HEK293 (cell line): ENCODE results near the gene ITSN1.

Source experiments
- FEZF1 ChIP-seq: fragments of 450-650 bp; formaldehyde crosslinking; IDR thresholded peaks from 2 replicates; pipeline ENCODE4 v1.5.1; 2016; ENCODE audit warnings: missing biosample characterization, missing genetic modification characterization
- GLIS1 ChIP-seq: fragments of 450-650 bp; formaldehyde crosslinking; IDR thresholded peaks from 2 replicates; pipeline ENCODE4 v1.5.1; 2016; ENCODE audit warnings: missing biosample characterization, missing genetic modification characterization
- HOXD13 ChIP-seq: sonication (generic); formaldehyde crosslinking; IDR thresholded peaks from 2 replicates; pipeline ENCODE4 v1.8.0; 2022; ENCODE audit warnings: missing genetic modification reagents, borderline replicate concordance
- KLF1 ChIP-seq: fragments of 450-650 bp; formaldehyde crosslinking; IDR thresholded peaks from 2 replicates; pipeline ENCODE4 v1.5.1; 2016; ENCODE audit warnings: missing biosample characterization, missing genetic modification characterization
- KLF7 ChIP-seq: fragments of 450-650 bp; formaldehyde crosslinking; IDR thresholded peaks from 2 replicates; pipeline ENCODE4 v1.5.1; 2016; ENCODE audit warnings: missing biosample characterization, missing genetic modification characterization, borderline replicate concordance
- KLF8 ChIP-seq: fragments of 450-650 bp; formaldehyde crosslinking; IDR thresholded peaks from 2 replicates; pipeline ENCODE4 v1.5.1; 2016; ENCODE audit warnings: missing biosample characterization, missing genetic modification characterization
- MZF1 ChIP-seq: fragments of 450-650 bp; formaldehyde crosslinking; IDR thresholded peaks from 2 replicates; pipeline ENCODE4 v1.5.1; 2017; ENCODE audit warnings: missing biosample characterization, missing genetic modification characterization, borderline replicate concordance
- PRDM1 ChIP-seq: fragments of 450-650 bp; formaldehyde crosslinking; IDR thresholded peaks from 2 replicates; pipeline ENCODE4; 2016; ENCODE audit warnings: missing biosample characterization, missing genetic modification characterization
- SP2 ChIP-seq: fragments of 450-650 bp; formaldehyde crosslinking; IDR thresholded peaks from 2 replicates; pipeline ENCODE4 v1.5.1; 2016; ENCODE audit warnings: missing biosample characterization, missing genetic modification characterization
- SP7 ChIP-seq: fragments of 450-650 bp; formaldehyde crosslinking; IDR thresholded peaks from 2 replicates; pipeline ENCODE4 v1.5.1; 2016; ENCODE audit warnings: missing biosample characterization, missing genetic modification characterization
- TRIM28 ChIP-seq: IDR thresholded peaks from 2 replicates; pipeline ENCODE4 v1.6.1; 2011; ENCODE audit warnings: low read length, control low read depth, borderline replicate concordance
- YY2 ChIP-seq: fragments of 450-650 bp; formaldehyde crosslinking; IDR thresholded peaks from 2 replicates; pipeline ENCODE4 v1.5.1; 2016; ENCODE audit warnings: missing biosample characterization, missing genetic modification characterization
- ZBTB17 ChIP-seq: fragments of 450-650 bp; formaldehyde crosslinking; IDR thresholded peaks from 2 replicates; pipeline ENCODE4 v1.5.1; 2016; ENCODE audit warnings: missing biosample characterization, missing genetic modification characterization
- ZEB2 ChIP-seq: fragments of 450-650 bp; formaldehyde crosslinking; IDR thresholded peaks from 2 replicates; pipeline ENCODE4 v1.5.1; 2016; ENCODE audit warnings: missing biosample characterization, missing genetic modification characterization
- ZFHX2 ChIP-seq: fragments of 450-650 bp; formaldehyde crosslinking; conservative IDR thresholded peaks from 2 replicates; pipeline ENCODE4 v1.5.1; 2016; ENCODE audit warnings: missing biosample characterization, missing genetic modification characterization
- ZIC2 ChIP-seq: fragments of 450-650 bp; formaldehyde crosslinking; IDR thresholded peaks from 2 replicates; pipeline ENCODE4 v1.5.1; 2016; ENCODE audit warnings: missing biosample characterization, missing genetic modification characterization
- ZNF132 ChIP-seq: fragments of 450-650 bp; formaldehyde crosslinking; IDR thresholded peaks from 2 replicates; pipeline ENCODE4 v1.5.1; 2017; ENCODE audit warnings: missing biosample characterization, missing genetic modification characterization, borderline replicate concordance
- ZNF184 ChIP-seq: fragments of 450-650 bp; IDR thresholded peaks from 2 replicates; pipeline ENCODE4 v1.5.1; 2018; ENCODE audit warnings: missing biosample characterization, mild to moderate bottlenecking, missing genetic modification characterization
- ZNF202 ChIP-seq: fragments of 450-650 bp; formaldehyde crosslinking; IDR thresholded peaks from 2 replicates; pipeline ENCODE4 v1.5.1; 2016; ENCODE audit warnings: missing biosample characterization, missing genetic modification characterization, borderline replicate concordance
- ZNF280C ChIP-seq: fragments of 450-650 bp; formaldehyde crosslinking; IDR thresholded peaks from 2 replicates; pipeline ENCODE4 v1.5.1; 2016; ENCODE audit warnings: missing biosample characterization, missing genetic modification characterization
- ZNF292 ChIP-seq: fragments of 450-650 bp; formaldehyde crosslinking; IDR thresholded peaks from 2 replicates; pipeline ENCODE4 v1.5.1; 2016; ENCODE audit warnings: low read depth, missing biosample characterization, missing genetic modification characterization, borderline replicate concordance
- ZNF354C ChIP-seq: fragments of 450-650 bp; formaldehyde crosslinking; IDR thresholded peaks from 2 replicates; pipeline ENCODE4 v1.5.1; 2016; ENCODE audit warnings: missing biosample characterization, missing genetic modification characterization, low read depth, borderline replicate concordance
- ZNF362 ChIP-seq: fragments of 450-650 bp; formaldehyde crosslinking; IDR thresholded peaks from 2 replicates; pipeline ENCODE4 v1.5.1; 2016; ENCODE audit warnings: missing biosample characterization, missing genetic modification characterization
- ZNF366 ChIP-seq: fragments of 450-650 bp; formaldehyde crosslinking; conservative IDR thresholded peaks from 2 replicates; pipeline ENCODE4 v1.5.1; 2016; ENCODE audit warnings: missing biosample characterization, missing genetic modification characterization
- ZNF426 ChIP-seq: fragments of 450-650 bp; formaldehyde crosslinking; IDR thresholded peaks from 2 replicates; pipeline ENCODE4 v1.5.1; 2017; ENCODE audit warnings: missing biosample characterization, missing genetic modification characterization, mild to moderate bottlenecking, inconsistent platforms, moderate library complexity
- ZNF449 ChIP-seq: fragments of 450-650 bp; formaldehyde crosslinking; IDR thresholded peaks from 2 replicates; pipeline ENCODE4 v1.5.1; 2017; ENCODE audit warnings: missing biosample characterization, mild to moderate bottlenecking, missing genetic modification characterization, moderate library complexity
- ZNF560 ChIP-seq: fragments of 450-650 bp; formaldehyde crosslinking; IDR thresholded peaks from 2 replicates; pipeline ENCODE4 v1.5.1; 2017; ENCODE audit warnings: missing biosample characterization, missing genetic modification characterization, borderline replicate concordance
- ZNF600 ChIP-seq: fragments of 450-650 bp; formaldehyde crosslinking; IDR thresholded peaks from 2 replicates; pipeline ENCODE4 v1.5.1; 2016; ENCODE audit warnings: missing biosample characterization, missing genetic modification characterization
- ZNF792 ChIP-seq: fragments of 450-650 bp; formaldehyde crosslinking; IDR thresholded peaks from 2 replicates; pipeline ENCODE4 v1.5.1; 2016; ENCODE audit warnings: missing biosample characterization, missing genetic modification characterization
- TF ChIP-seq, protein P1 (sequence below): fragments of 450-650 bp; formaldehyde crosslinking; IDR thresholded peaks from 2 replicates; pipeline ENCODE4 v1.5.1; 2016; ENCODE audit warnings: missing biosample characterization, missing genetic modification characterization
- TF ChIP-seq, protein P2 (sequence below): fragments of 450-650 bp; formaldehyde crosslinking; IDR thresholded peaks from 2 replicates; pipeline ENCODE4 v1.5.1; 2017; ENCODE audit warnings: missing biosample characterization, missing genetic modification characterization
- TF ChIP-seq, protein P3 (sequence below): fragments of 450-650 bp; formaldehyde crosslinking; optimal IDR thresholded peaks from 2 replicates; pipeline ENCODE3; 2016; ENCODE audit warnings: missing biosample characterization, mild to moderate bottlenecking, missing genetic modification characterization

The ITSN1 gene

DNA sequence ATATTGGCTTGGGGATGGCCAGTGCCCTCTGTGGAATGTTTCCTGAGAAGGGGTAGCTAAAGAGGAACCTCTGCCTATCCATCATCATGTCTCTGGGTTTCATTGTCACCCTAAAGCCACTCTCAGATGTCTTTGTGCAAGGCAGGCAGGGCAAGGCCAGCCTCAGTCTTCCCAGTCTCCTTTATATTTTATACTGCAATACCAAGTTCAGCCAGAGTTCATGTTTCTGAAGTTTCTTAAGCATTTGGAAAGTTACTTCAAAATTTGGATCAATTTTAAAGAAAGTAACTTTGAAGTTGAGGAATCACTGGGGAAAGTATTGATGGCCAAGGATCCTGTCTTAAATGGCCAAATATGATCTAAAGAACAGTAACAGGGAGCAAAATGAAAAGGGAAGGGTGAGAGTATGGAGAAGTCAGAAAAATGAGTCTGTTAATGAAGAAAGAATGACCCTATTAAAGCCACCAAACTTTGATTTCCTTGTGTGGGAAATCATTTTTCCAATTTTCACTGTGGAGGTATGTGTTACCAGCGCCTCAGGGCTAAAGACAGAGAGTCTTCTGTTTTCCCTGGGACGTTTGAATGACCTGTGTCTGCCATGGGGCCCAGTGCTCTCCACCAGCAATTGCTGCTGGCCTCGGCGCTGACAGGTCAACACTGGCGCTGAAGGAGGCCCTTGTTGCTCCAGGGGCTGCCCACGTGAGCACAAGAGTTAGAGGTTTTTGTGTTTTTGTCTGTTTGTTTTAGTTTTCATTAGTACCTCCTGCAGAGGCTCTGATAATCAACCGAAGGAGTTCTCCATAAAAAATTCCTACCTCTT is 179.4 kb downstream of the ITSN1 start (continued):
- TF ChIP-seq ZNF560 (no peak), ZNF362 (tag by site-specific recombination) (no peak), KLF7 (tag by site-specific recombination) (no peak), ZNF449 (tag by site-specific recombination) (no peak), ZNF792 (tag by site-specific recombination) (no peak), ZNF354C (tag by site-specific recombination) (no peak), KLF1 (no peak), ZNF132 (tag by site-specific recombination) (no peak), ZEB2 (no peak), SP2 (tag by site-specific recombination) (no peak), ZNF202 (tag by site-specific recombination) (no peak), GLIS1 (tag by site-specific recombination) (peak; percentile 96), ZNF366 (tag by site-specific recombination) (no peak), ZNF280C (tag by site-specific recombination) (no peak), KLF8 (tag by site-specific recombination) (no peak), ZBTB17 (tag by site-specific recombination) (no peak), ZNF600 (no peak), PRDM1 (tag by site-specific recombination) (peak; percentile 92), ZNF184 (tag by site-specific recombination) (no peak), ZFHX2 (no peak), FEZF1 (peak; percentile 52; the same call in 1 of the 2 replicates), HOXD13 (CRISPR knock-in tag) (peak; percentile 57; the same call in 1 of the 2 replicates), ZNF292 (tag by site-specific recombination) (no peak), YY2 (tag by site-specific recombination) (no peak), SP7 (no peak), MZF1 (tag by site-specific recombination) (no peak), ZIC2 (tag by site-specific recombination) (peak; percentile 61), TRIM28 (no peak), ZNF426 (tag by site-specific recombination) (no peak)
- TF ChIP-seq, protein P1, sequence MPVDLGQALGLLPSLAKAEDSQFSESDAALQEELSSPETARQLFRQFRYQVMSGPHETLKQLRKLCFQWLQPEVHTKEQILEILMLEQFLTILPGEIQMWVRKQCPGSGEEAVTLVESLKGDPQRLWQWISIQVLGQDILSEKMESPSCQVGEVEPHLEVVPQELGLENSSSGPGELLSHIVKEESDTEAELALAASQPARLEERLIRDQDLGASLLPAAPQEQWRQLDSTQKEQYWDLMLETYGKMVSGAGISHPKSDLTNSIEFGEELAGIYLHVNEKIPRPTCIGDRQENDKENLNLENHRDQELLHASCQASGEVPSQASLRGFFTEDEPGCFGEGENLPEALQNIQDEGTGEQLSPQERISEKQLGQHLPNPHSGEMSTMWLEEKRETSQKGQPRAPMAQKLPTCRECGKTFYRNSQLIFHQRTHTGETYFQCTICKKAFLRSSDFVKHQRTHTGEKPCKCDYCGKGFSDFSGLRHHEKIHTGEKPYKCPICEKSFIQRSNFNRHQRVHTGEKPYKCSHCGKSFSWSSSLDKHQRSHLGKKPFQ (tag by site-specific recombination), result no peak
- TF ChIP-seq, protein P2, sequence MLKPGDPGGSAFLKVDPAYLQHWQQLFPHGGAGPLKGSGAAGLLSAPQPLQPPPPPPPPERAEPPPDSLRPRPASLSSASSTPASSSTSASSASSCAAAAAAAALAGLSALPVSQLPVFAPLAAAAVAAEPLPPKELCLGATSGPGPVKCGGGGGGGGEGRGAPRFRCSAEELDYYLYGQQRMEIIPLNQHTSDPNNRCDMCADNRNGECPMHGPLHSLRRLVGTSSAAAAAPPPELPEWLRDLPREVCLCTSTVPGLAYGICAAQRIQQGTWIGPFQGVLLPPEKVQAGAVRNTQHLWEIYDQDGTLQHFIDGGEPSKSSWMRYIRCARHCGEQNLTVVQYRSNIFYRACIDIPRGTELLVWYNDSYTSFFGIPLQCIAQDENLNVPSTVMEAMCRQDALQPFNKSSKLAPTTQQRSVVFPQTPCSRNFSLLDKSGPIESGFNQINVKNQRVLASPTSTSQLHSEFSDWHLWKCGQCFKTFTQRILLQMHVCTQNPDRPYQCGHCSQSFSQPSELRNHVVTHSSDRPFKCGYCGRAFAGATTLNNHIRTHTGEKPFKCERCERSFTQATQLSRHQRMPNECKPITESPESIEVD (tag by site-specific recombination), result peak; percentile 96
- TF ChIP-seq, protein P3, sequence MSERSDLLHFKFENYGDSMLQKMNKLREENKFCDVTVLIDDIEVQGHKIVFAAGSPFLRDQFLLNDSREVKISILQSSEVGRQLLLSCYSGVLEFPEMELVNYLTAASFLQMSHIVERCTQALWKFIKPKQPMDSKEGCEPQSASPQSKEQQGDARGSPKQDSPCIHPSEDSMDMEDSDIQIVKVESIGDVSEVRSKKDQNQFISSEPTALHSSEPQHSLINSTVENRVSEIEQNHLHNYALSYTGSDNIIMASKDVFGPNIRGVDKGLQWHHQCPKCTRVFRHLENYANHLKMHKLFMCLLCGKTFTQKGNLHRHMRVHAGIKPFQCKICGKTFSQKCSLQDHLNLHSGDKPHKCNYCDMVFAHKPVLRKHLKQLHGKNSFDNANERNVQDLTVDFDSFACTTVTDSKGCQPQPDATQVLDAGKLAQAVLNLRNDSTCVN, result no peak
